ENCODE data around the gene YOD1. TPM values are rescaled to one million over a fixed set of nuclear protein-coding genes. Genes with fewer than 3 reads are reported as not detected.

The YOD1 gene
- total RNA-seq, 1 donor from 2014 or later: 7.9 TPM

- Histone ChIP-seq H3K4me3 (no peak overlapping the region), H3K27ac (no peak overlapping the region), H3K4me1 (no peaks in the 10 kb centered on the region), H3K9me3 (no peaks in the 10 kb centered on the region), H3K36me3 (peaks cover 72% of the 10 kb centered on the region), H3K27me3 (ENCODE audit: low read depth) (no peaks in the 10 kb centered on the region)
- no peak for TF ChIP-seq CTCF (IDR thresholded peaks at IDR 0.05)
- DNase-seq (no peak), ATAC-seq (peak in 1 of 2 donors; percentile 50)
- intact Hi-C loops (cut with DNase I): no loop called here
Observed at GRCh38 chr1:207070811-207071210, 19.8 kb upstream of the YOD1 start.

- no peak for TF ChIP-seq CTCF (IDR thresholded peaks at IDR 0.05)
- H3K4me1 ChIP-seq: no peaks in the 10 kb centered on the region
- H3K9me3 ChIP-seq: no peaks in the 10 kb centered on the region
- intact Hi-C loops (cut with DNase I): no loop called here
- H3K36me3 ChIP-seq: peaks cover 80% of the 10 kb centered on the region
- DNase-seq (no peak), ATAC-seq (peak in 1 of 2 donors; percentile 7)
- H3K27me3 ChIP-seq (ENCODE audit: low read depth): no peaks in the 10 kb centered on the region
- no peak overlapping the region for H3K27ac ChIP-seq
- H3K4me3 ChIP-seq: no peak overlapping the region
Observed at GRCh38 chr1:207069858-207070506, 19.0 kb upstream of the YOD1 start.

- H3K4me1 ChIP-seq: no peaks in the 10 kb centered on the region
- H3K4me3 ChIP-seq: no peak overlapping the region
- ATAC-seq: peak in 1 of 2 donors; percentile 29
- no peaks in the 10 kb centered on the region for H3K9me3 ChIP-seq
- TF ChIP-seq CTCF (IDR thresholded peaks at IDR 0.05): no peak
- H3K36me3 ChIP-seq: peaks cover 83% of the 10 kb centered on the region
- intact Hi-C loops (cut with DNase I): no loop called here
- H3K27me3 ChIP-seq (ENCODE audit: low read depth): no peaks in the 10 kb centered on the region
- no peak overlapping the region for H3K27ac ChIP-seq
- DNase-seq: no peak
Observed at GRCh38 chr1:207069061-207069460, 18.1 kb upstream of the YOD1 start.

- intact Hi-C loops (cut with DNase I): no loop called here
- Histone ChIP-seq H3K4me3 (no peak overlapping the region), H3K27ac (no peak overlapping the region), H3K36me3 (peaks cover 86% of the 10 kb centered on the region), H3K9me3 (no peaks in the 10 kb centered on the region), H3K27me3 (ENCODE audit: low read depth) (no peaks in the 10 kb centered on the region), H3K4me1 (no peaks in the 10 kb centered on the region)
- no peak for TF ChIP-seq CTCF (IDR thresholded peaks at IDR 0.05)
- DNase-seq (no peak), ATAC-seq (no peak)
Observed at GRCh38 chr1:207067665-207068064, 16.7 kb upstream of the YOD1 start.

- H3K4me1 ChIP-seq: no peaks in the 10 kb centered on the region
- intact Hi-C loops (cut with DNase I): no loop called here
- no peak overlapping the region for H3K4me3 ChIP-seq
- TF ChIP-seq CTCF (IDR thresholded peaks at IDR 0.05): no peak
- ATAC-seq: no peak
- H3K9me3 ChIP-seq: no peaks in the 10 kb centered on the region
- peaks cover 86% of the 10 kb centered on the region for H3K36me3 ChIP-seq
- no peak overlapping the region for H3K27ac ChIP-seq
- no peaks in the 10 kb centered on the region for H3K27me3 ChIP-seq (ENCODE audit: low read depth)
- DNase-seq: no peak
Observed at GRCh38 chr1:207067185-207067584, 16.2 kb upstream of the YOD1 start.
